GM19193 (cell line): Measurements from ENCODE around the gene RPRM.

ENCODE experiments used
- POLR2A ChIP-seq: IDR thresholded peaks from 4 replicates; pipeline ENCODE4 v1.6.1; 2011; ENCODE audit not compliant: insufficient read depth, insufficient read length; ENCODE audit errors: extremely low read depth

Gene RPRM

GRCh38 chr2:153478289-153479261, at the start of gene RPRM:
Gene RPRM, minus strand, starts transcription at chr2:153478762. Its CDS starts 197 bp downstream, at chr2:153478565.
- TF ChIP-seq POLR2A, result no peak

- no peak for TF ChIP-seq POLR2A
These were observed 40.8 kb upstream of the RPRM start for GRCh38 chr2:153519257-153519875.

GRCh38 chr2:153512331-153512730, 33.8 kb upstream of the RPRM start:
- TF ChIP-seq POLR2A, result no peak

- TF ChIP-seq POLR2A, result no peak
These were observed 32.4 kb upstream of the RPRM start for GRCh38 chr2:153510996-153511395.

- no peak for TF ChIP-seq POLR2A
These were observed 30.6 kb upstream of the RPRM start for GRCh38 chr2:153509133-153509532.

GRCh38 chr2:153499439-153499838, 20.9 kb upstream of the RPRM start:
- no peak for TF ChIP-seq POLR2A

- no peak for TF ChIP-seq POLR2A
These were observed 19.5 kb upstream of the RPRM start for GRCh38 chr2:153497938-153498629.

- no peak for TF ChIP-seq POLR2A
These were observed 17.2 kb upstream of the RPRM start for GRCh38 chr2:153495725-153496124.

GRCh38 chr2:153488072-153488471, 9.5 kb upstream of the RPRM start:
- no peak for TF ChIP-seq POLR2A

GRCh38 chr2:153487448-153487847, 8.9 kb upstream of the RPRM start:
- no peak for TF ChIP-seq POLR2A

- TF ChIP-seq POLR2A, result no peak
These were observed 1.0 kb upstream of the RPRM start for GRCh38 chr2:153479573-153479972.

- TF ChIP-seq POLR2A, result no peak
These were observed 800 bp downstream of the RPRM start for GRCh38 chr2:153477636-153478288.

GRCh38 chr2:153476816-153477635, 1.5 kb downstream of the RPRM start:
- no peak for TF ChIP-seq POLR2A

- no peak for TF ChIP-seq POLR2A
These were observed 2.1 kb downstream of the RPRM start for GRCh38 chr2:153476491-153476815.

- TF ChIP-seq POLR2A, result no peak
These were observed 3.6 kb downstream of the RPRM start for GRCh38 chr2:153474876-153475435.

- no peak for TF ChIP-seq POLR2A
These were observed 4.2 kb downstream of the RPRM start for GRCh38 chr2:153474407-153474806.
